H9 (cell line): ENCODE data around the gene NBR1. TPM values are rescaled to one million over a fixed set of nuclear protein-coding genes. Genes with fewer than 3 reads are reported as not detected.

Experiments
- DNase-seq: peaks from one replicate; pipeline ENCODE4 v3.0.0-alpha.2; 2017
- H2AFZ ChIP-seq: one replicate; pipeline ENCODE4 v1.6.1; 2013; ENCODE audit warnings: mild to moderate bottlenecking, low read length, control low read depth, moderate library complexity
- H2AK5ac ChIP-seq: 2 replicates; pipeline ENCODE4 v1.6.1; 2013; ENCODE audit warnings: low read length, control low read depth, mixed read lengths; ENCODE audit not compliant: insufficient read length
- H2BK120ac ChIP-seq: one replicate; pipeline ENCODE4 v1.6.1; 2013; ENCODE audit warnings: low read depth, mild to moderate bottlenecking, low read length, control low read depth, inconsistent platforms; ENCODE audit not compliant: poor library complexity, severe bottlenecking
- H2BK12ac ChIP-seq: 2 replicates; pipeline ENCODE4 v1.6.1; 2013; ENCODE audit warnings: low read length, control low read depth, mixed read lengths, low read depth; ENCODE audit not compliant: insufficient read length
- H2BK15ac ChIP-seq: 2 replicates; pipeline ENCODE4 v1.6.1; 2013; ENCODE audit warnings: low read depth, low read length, control low read depth
- H2BK20ac ChIP-seq: one replicate; pipeline ENCODE4 v1.6.1; 2013; ENCODE audit warnings: low read depth, mild to moderate bottlenecking, low read length, control low read depth, inconsistent platforms; ENCODE audit not compliant: poor library complexity, severe bottlenecking
- H2BK5ac ChIP-seq: 2 replicates; pipeline ENCODE4 v1.6.1; 2013; ENCODE audit warnings: low read length, control low read depth, mixed read lengths; ENCODE audit not compliant: insufficient read length
- H3K14ac ChIP-seq: 2 replicates; pipeline ENCODE4 v1.6.1; 2013; ENCODE audit warnings: low read length, control low read depth; ENCODE audit not compliant: insufficient read depth
- H3K18ac ChIP-seq: 2 replicates; pipeline ENCODE4 v1.6.1; 2013; ENCODE audit warnings: low read depth, mild to moderate bottlenecking, mixed read lengths, low read length, control low read depth; ENCODE audit not compliant: insufficient read length
- H3K23ac ChIP-seq: 2 replicates; pipeline ENCODE4 v1.6.1; 2013; ENCODE audit warnings: low read length, control low read depth, mixed read lengths, low read depth; ENCODE audit not compliant: insufficient read length
- H3K23me2 ChIP-seq: 2 replicates; pipeline ENCODE4 v1.6.1; 2013; ENCODE audit warnings: low read depth, mild to moderate bottlenecking, mixed read lengths, low read length, control low read depth; ENCODE audit not compliant: insufficient read length, poor library complexity, severe bottlenecking
- H3K27ac ChIP-seq: 2 replicates; pipeline ENCODE4 v1.5.1; 2013; ENCODE audit warnings: low read length, control low read depth, mixed read lengths, low read depth; ENCODE audit not compliant: insufficient read length
- H3K27me3 ChIP-seq: 2 replicates; pipeline ENCODE4 v1.6.1; 2013; ENCODE audit warnings: low read length, control low read depth, inconsistent platforms; ENCODE audit not compliant: insufficient read depth
- H3K4ac ChIP-seq: 2 replicates; pipeline ENCODE4 v1.6.1; 2013; ENCODE audit warnings: low read depth, mild to moderate bottlenecking, control low read depth, inconsistent platforms, low read length, moderate library complexity
- H3K4me1 ChIP-seq: 2 replicates; pipeline ENCODE4 v1.6.1; 2013; ENCODE audit warnings: low read length, control low read depth, inconsistent platforms; ENCODE audit not compliant: insufficient read depth
- H3K4me2 ChIP-seq: 2 replicates; pipeline ENCODE4 v1.6.1; 2013; ENCODE audit warnings: low read length, control low read depth, mixed read lengths; ENCODE audit not compliant: insufficient read length, insufficient read depth
- H3K56ac ChIP-seq: 2 replicates; pipeline ENCODE4 v1.6.1; 2013; ENCODE audit warnings: low read depth, mild to moderate bottlenecking, mixed read lengths, low read length, control low read depth; ENCODE audit not compliant: insufficient read length
- H3K79me1 ChIP-seq: 2 replicates; pipeline ENCODE4 v1.6.1; 2013; ENCODE audit warnings: low read depth, mild to moderate bottlenecking, moderate library complexity, low read length, control low read depth, inconsistent platforms; ENCODE audit not compliant: insufficient read depth, poor library complexity, severe bottlenecking
- H3K79me2 ChIP-seq: 2 replicates; pipeline ENCODE4 v1.6.1; 2013; ENCODE audit warnings: low read length, control low read depth, inconsistent platforms; ENCODE audit not compliant: insufficient read depth
- H3K9ac ChIP-seq: 2 replicates; pipeline ENCODE4 v1.6.1; 2013; ENCODE audit warnings: low read length, control low read depth, mixed read lengths; ENCODE audit not compliant: insufficient read length; ENCODE audit errors: extremely low read depth
- H3K9me3 ChIP-seq: one replicate; pipeline ENCODE4 v1.6.1; 2013; ENCODE audit warnings: low read depth, low read length, inconsistent platforms; ENCODE audit not compliant: control insufficient read depth
- H3T11ph ChIP-seq: one replicate; pipeline ENCODE4 v1.6.1; 2013; ENCODE audit warnings: mild to moderate bottlenecking, low read length, control low read depth, inconsistent platforms
- H4K20me1 ChIP-seq: one replicate; pipeline ENCODE4 v1.6.1; 2013; ENCODE audit not compliant: control insufficient read depth, insufficient read length, insufficient read depth
- H4K5ac ChIP-seq: 2 replicates; pipeline ENCODE4 v1.6.1; 2013; ENCODE audit warnings: low read depth, mild to moderate bottlenecking, mixed read lengths, low read length, control low read depth; ENCODE audit not compliant: insufficient read length
- H4K8ac ChIP-seq: replicated peaks from 2 replicates; pipeline ENCODE4 v1.6.1; 2013; ENCODE audit warnings: low read length, control low read depth, mixed read lengths, low read depth; ENCODE audit not compliant: insufficient read length
- H4K91ac ChIP-seq: 2 replicates; pipeline ENCODE4 v1.6.1; 2013; ENCODE audit warnings: low read depth, mild to moderate bottlenecking, moderate library complexity, mixed read lengths, low read length, control low read depth; ENCODE audit not compliant: insufficient read length
- H3K27ac Mint-ChIP-seq, 3 experiments: 2 replicates in 2 of 3; 3 replicates in 1 of 3; pipeline ENCODE4 v1.8.0; 2020 to 2021; ENCODE audit warnings: mixed read lengths in 3 of 3, mild to moderate bottlenecking in 1 of 3, moderate library complexity in 1 of 3
- H3K27me3 Mint-ChIP-seq: 2 replicates; pipeline ENCODE4 v1.8.0; 2021; ENCODE audit warnings: low read depth, mild to moderate bottlenecking, moderate library complexity, mixed read lengths
- H3K36me3 Mint-ChIP-seq, 3 experiments: 2 replicates in 2 of 3; 3 replicates in 1 of 3; pipeline ENCODE4 v1.8.0; 2020 to 2021; ENCODE audit warnings: low read depth in 3 of 3, mixed read lengths in 3 of 3; ENCODE audit not compliant: insufficient read depth in 1 of 3
- H3K4me1 Mint-ChIP-seq, 2 experiments: 2 replicates each; pipeline ENCODE4 v1.8.0; 2020; ENCODE audit warnings: mixed read lengths in 2 of 2
- H3K4me3 Mint-ChIP-seq, 2 experiments: 2 replicates in 1 of 2; 3 replicates in 1 of 2; pipeline ENCODE4 v1.8.0; 2020 to 2021; ENCODE audit warnings: mild to moderate bottlenecking in 2 of 2, mixed read lengths in 2 of 2, moderate library complexity in 1 of 2
- H3K9me3 Mint-ChIP-seq, 2 experiments: 2 replicates in 1 of 2; 3 replicates in 1 of 2; pipeline ENCODE4 v1.8.0; 2020; ENCODE audit warnings: mild to moderate bottlenecking in 2 of 2, mixed read lengths in 2 of 2, moderate library complexity in 1 of 2
- CTCF ChIP-seq: fragments of 200-600 bp; sonication (generic); conservative IDR thresholded peaks from 3 replicates; pipeline ENCODE4 v1.8.0; 2021; ENCODE audit warnings: antibody characterized with exemption, mild to moderate bottlenecking
- WGBS: extraction: QIAGEN DNeasy Blood & Tissue Kit; methylation state at CpG from one replicate; pipeline ENCODE4 v1.1.7; 2013; ENCODE audit warnings: missing lambda C conversion rate, low lambda C conversion rate, mixed read lengths; ENCODE audit not compliant: insufficient read length; ENCODE audit errors: extremely low coverage; 5-methylcytosine and 5-hydroxymethylcytosine counted together
- total RNA-seq: library from RNA; stranded (reverse); gene quantifications from 2 replicates; pipeline ENCODE4 v1.2.1, GENCODE V29; 2021

NBR1 gene
- total RNA-seq, 1 experiment from 2014 or later = 34.2 TPM

- H3K9ac ChIP-seq = no peak overlapping the region
- Mint-ChIP-seq H3K4me3 (no peak overlapping the region), H3K27ac (peak overlapping the region in 2 of 3 experiments; percentile 10 to 37; a peak in 2 of 7 replicates), H3K36me3 (no peaks in the 10 kb centered on the region), H3K9me3 (no peaks in the 10 kb centered on the region), H3K4me1 (no peaks in the 10 kb centered on the region), H3K27me3 (no peaks in the 10 kb centered on the region)
- H2BK120ac ChIP-seq = no peak overlapping the region
- H2AFZ ChIP-seq = no peak overlapping the region
- no peak overlapping the region for H4K5ac ChIP-seq
- no peaks in the 10 kb centered on the region for H3K79me2 ChIP-seq
- H3K9me3 ChIP-seq = no peaks in the 10 kb centered on the region
- WGBS = no CpG with 5 or more reads among the region's 7 CpGs
- no peaks in the 10 kb centered on the region for H3K23me2 ChIP-seq
- no peak overlapping the region for H3K56ac ChIP-seq
- no peaks in the 10 kb centered on the region for H3K79me1 ChIP-seq
- no peak overlapping the region for H2BK5ac ChIP-seq
- no peaks in the 10 kb centered on the region for H4K20me1 ChIP-seq
- no peak overlapping the region for H3T11ph ChIP-seq
- no peaks in the 10 kb centered on the region for H3K4me1 ChIP-seq
- no peak for TF ChIP-seq CTCF
- no peak overlapping the region for H3K14ac ChIP-seq
- no peak overlapping the region for H3K18ac ChIP-seq
- H2BK20ac ChIP-seq = no peak overlapping the region
- H4K91ac ChIP-seq = no peak overlapping the region
- no peak overlapping the region for H3K23ac ChIP-seq
- no peak overlapping the region for H2BK12ac ChIP-seq
- H3K27ac ChIP-seq = no peak overlapping the region
- H3K4ac ChIP-seq = no peak overlapping the region
- H4K8ac ChIP-seq = no peak overlapping the region
- peak; percentile 22 for DNase-seq
- H2AK5ac ChIP-seq = no peak overlapping the region
- no peak overlapping the region for H3K4me2 ChIP-seq
- no peak overlapping the region for H2BK15ac ChIP-seq
- H3K27me3 ChIP-seq = no peaks in the 10 kb centered on the region
Observed at GRCh38 chr17:43224146-43224705, 53.2 kb downstream of the NBR1 start.
